NCI-H526 treated with DMSO at 0.1 percent for 48 hours (cell line): ENCODE measurements around the gene CD244.
"Not testable (repeated sequence)": the region's sequence is repeated elsewhere in the genome, so short reads cannot be mapped to it uniquely, and the experiment has no call there.

Experiments
- DNase-seq: peaks from one replicate; lab custom pipeline; 2025; lab: John Stamatoyannopoulos, UW

CD244 gene, protein sequence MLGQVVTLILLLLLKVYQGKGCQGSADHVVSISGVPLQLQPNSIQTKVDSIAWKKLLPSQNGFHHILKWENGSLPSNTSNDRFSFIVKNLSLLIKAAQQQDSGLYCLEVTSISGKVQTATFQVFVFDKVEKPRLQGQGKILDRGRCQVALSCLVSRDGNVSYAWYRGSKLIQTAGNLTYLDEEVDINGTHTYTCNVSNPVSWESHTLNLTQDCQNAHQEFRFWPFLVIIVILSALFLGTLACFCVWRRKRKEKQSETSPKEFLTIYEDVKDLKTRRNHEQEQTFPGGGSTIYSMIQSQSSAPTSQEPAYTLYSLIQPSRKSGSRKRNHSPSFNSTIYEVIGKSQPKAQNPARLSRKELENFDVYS

GRCh38 chr1:160862203-160863060, at the start of gene CD244:
CD244 (minus strand) TSS chr1:160862887; CDS start chr1:160862677, 210 bp downstream.
- DNase-seq, result no peak

- no peak for DNase-seq
Measured at GRCh38 chr1:160911925-160912324, 49.2 kb upstream of the CD244 start.

- DNase-seq, result no peak
Measured at GRCh38 chr1:160911441-160911840, 48.8 kb upstream of the CD244 start.

DNA sequence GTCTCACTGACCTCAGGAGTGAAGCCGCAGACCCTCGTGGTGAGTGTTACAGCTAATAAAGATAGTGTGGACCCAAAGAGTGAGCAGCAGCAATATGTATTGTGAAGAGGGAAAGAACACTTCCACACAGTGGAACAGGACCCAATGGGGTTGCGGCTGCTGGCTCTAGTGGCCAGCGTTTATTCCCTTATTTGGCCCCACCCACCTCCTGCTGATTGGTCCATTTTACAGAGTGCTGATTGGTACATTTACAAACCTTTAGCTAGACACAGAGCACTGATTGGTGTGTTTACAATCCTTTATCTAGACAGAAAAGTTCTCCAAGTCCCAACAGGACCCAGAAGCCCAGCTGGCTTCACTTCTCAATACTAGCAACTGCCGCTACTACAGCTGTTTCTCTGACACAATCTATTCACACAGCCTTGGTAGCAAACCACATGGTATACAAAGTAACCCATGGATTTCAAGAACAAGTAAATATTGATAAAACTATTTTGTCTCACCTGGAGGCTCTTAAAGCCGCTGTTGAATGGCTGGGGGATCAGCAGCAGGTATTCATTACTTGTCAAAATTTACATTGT, 47.6 kb upstream of the CD244 start:
- DNase-seq, result no peak

DNA sequence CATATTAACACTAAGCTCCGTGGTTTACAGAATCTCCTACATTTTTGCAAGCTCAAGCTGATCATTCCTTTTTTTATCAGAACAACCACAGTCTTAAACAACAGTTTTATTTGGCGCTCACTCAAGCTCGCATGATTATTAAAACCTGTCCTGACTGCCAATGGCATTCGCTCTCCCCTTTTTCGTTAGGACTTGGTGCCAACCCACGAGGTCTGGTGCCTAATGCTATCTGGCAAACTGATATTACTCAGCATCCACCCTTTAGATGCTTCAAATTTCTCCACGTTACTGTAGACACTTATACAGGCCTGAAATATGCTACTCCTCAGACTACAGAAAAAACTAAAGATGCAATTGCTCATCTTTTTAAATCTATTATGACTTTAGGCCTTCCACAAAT, 45.3 kb upstream of the CD244 start:
- no peak for DNase-seq

DNA sequence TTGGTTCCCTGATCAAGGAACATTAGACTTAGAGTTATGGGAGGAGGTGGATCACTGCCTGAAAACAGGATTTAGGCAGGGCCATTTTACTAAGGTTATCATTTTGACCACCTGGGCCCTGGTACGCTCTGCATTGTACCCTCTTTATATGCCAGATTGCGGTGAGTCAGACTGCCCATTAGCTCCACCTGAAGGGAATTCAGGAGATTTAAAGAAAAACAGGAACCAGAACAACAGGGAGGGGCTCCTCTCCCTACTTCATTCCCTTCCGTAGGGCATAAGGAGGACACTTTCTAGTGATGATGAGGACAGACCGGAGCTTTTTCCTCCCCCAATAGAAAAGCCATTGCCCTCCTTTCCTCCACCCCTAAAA, 42.9 kb upstream of the CD244 start:
- DNase-seq, result no peak

GRCh38 chr1:160904783-160905616, 42.3 kb upstream of the CD244 start:
- DNase-seq, result no peak

GRCh38 chr1:160902251-160902650, 39.6 kb upstream of the CD244 start:
- DNase-seq, result not testable (repeated sequence)

GRCh38 chr1:160901768-160902167, 39.1 kb upstream of the CD244 start:
- DNase-seq, result no peak

DNA sequence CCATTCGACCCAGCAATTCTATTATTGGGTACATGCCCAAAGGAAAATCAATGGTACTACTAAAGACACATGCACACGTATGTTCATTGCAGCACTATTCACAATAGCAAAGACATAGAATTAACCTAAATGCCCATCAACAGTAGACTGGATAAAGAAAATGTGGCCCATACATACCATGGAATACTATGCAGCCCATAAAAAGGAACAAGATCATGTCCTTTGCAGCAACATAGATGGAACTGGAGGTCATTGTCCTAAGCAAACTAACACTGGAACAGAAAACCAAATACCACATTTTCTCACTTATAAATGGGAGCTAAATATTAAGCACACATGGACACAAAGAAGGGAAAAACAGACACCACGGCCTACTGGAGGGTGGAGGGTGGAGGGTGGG, 38.0 kb upstream of the CD244 start:
- DNase-seq, result not testable (repeated sequence)

- not testable (repeated sequence) for DNase-seq
Measured at GRCh38 chr1:160894368-160895135, 31.9 kb upstream of the CD244 start.

DNA sequence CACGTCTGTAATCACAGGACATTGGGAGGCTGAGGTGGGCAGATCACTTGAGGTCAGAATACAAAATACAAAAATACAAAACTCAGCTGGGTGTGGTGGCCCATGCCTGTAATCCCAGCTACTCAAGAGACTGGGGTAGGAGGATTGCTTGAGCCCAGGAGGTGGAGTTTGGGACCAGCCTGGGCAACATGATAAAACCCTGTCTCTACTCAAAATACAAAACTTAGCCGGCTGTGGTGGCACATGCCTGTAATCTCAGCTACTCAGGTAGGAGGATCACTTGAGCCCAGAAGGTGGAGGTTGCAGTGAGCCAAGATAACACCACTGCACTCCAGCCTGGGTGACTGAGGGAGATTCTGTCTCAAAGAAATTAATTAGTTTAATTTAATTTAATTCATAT, 28.8 kb upstream of the CD244 start:
- DNase-seq, result no peak

DNA sequence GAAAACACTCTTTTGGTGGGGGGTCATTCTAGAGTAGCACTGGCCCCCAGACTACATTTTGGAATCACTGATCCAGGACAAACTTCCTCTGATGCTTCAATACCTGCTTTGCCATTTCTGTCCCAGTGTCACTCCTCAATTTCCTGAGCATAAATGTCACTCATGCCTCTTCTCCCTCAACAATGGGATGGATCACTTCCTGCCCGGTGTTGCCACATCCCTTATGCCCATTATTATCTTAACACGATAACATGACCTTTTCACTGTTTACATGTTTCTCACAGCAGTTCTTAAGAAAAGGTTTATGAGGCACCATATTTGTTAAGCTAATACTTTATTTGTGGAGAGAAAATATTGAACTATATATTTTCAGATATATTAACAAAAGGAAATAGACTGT, 26.2 kb upstream of the CD244 start:
- no peak for DNase-seq

DNA sequence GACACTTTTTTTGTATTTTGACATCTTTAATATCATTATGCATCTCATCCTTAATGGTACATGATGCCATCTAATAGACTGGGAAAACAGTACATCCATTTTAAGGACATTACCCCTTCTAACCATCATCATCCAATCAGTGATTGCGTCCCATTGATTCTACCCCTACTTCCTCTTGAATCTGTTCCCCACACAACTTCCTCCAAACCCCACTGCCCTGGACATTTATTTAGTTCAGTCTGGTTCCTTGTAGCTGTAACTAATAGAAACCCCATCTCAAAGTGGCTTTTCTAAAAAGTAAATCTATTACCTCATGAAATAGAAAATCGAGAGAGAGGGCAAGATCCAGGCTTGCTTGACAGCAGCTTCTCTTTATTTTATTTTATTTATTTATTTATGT, 24.4 kb upstream of the CD244 start:
- no peak for DNase-seq

DNA sequence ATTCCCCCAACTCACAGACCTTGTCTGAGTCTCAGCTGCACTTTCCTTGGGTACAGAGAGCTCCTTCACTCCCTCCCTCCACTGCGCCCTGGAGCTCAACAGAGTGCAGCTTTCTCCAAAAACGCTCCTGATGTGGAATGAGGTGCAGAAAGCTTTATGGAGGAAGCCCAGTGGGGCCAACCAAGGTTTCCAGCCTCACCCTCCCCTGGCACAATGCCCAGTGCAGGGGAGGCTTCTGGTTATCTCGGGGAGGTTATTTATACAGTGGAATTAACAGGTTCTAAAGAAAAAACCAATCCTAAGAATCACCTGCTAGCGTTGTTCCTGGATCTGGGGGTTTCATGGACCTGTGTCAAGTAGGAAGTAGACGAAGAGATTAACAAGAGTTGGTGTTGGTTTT, 22.4 kb upstream of the CD244 start, which contains the start of gene ITLN1:
ITLN1 (minus strand) TSS at position 139 of the 400 bp plus-strand sequence. CDS start 303 bp downstream, outside the sequence.
- DNase-seq, result no peak

- DNase-seq, result no peak
Measured at GRCh38 chr1:160884579-160884978, 21.9 kb upstream of the CD244 start.

DNA sequence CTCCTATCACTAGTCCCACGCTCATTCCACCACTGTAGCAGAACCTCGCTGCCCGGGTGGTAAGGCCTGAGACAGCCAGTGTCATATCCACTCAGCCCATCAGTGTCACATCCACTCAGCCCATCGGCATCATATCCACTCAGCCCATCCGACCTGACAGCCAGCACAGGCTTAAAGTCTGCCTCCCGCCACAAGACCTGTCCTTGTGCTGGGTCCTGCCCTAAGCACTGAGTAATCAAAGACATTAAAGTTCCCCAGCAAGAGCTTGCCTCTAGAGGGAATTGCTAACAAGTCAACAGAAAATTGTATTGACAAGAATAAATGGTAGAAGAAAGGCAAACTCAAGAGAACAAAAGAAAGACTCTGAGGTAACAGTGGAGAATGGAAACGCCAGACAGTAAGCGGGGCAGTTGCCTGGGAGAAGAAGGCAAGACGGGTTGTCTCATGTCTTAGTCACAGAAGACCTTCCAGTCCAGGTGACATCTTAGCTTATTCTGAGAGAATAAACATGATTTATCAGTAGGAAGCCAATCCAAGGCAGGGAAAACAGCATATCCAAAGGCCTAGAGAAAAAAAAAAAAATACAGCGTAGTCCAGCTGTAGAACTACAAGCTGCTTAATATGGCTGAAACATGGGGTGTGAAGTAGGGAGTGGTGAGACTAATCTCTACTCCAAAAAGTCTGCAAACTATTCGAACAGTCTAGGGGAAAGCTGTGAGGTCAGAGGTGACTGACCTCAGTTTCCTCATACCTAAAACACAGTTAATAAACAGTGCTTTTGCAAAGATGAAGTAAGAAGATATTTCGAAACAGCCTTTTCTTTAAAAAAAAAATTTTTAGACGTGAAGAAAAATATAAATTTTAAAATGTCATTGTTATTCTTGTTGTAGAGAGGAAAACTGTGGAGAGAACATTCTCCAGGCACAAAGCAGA, 21.2 kb upstream of the CD244 start:
- no peak for DNase-seq

DNA sequence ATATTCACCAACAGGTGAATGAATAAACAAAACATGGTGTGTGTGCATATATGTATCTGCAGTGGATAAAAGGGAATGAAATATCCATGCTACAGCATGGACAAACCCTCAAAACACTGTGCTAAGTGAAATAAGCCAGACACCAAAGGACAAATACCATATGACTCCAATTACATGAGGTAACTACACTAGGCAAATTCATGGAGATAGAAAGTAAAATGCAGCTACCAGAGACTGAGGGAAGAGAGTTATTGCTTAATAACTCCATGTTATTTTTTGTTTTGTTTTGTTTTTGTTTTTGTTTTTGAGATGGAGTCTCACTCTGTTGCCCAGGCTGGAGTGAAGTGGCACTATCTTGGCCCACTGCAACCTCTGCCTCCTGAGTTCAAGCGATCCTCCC, 19.9 kb upstream of the CD244 start:
- DNase-seq, result no peak

GRCh38 chr1:160881264-160881663, 18.6 kb upstream of the CD244 start:
- DNase-seq, result not testable (repeated sequence)

- no peak for DNase-seq
Measured at GRCh38 chr1:160880216-160880615, 17.5 kb upstream of the CD244 start.
